ENCODE data around the gene MYLK4.

The MYLK4 gene

GRCh38 chr6:2624177-2624576 is 126.5 kb downstream of the MYLK4 start:
- no peak for DNase-seq

DNA sequence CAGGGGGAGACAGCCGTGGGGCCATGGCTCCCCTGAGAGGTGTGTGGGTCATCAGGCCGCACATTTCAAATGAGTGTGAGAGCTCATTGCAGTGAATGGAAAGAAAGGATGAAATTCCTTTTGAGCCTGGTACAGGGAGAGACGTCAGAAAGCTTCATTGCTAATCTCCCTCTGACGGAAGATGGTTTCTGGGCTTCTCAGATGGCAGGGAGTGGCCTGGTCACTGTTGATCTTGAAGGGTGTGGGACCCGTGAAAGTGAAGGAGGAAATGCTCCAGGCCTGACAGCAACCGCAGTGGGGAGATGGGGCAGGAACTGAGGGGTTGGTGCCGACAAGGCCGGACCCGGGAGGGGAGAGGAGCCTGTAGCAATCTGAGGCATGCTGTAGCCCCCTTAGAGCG is 127.4 kb downstream of the MYLK4 start:
- DNase-seq: no peak

GRCh38 chr6:2622671-2623070 is 128.1 kb downstream of the MYLK4 start:
- DNase-seq: no peak

GRCh38 chr6:2619651-2620050 is 131.1 kb downstream of the MYLK4 start:
- no peak for DNase-seq

- no peak for DNase-seq
These were observed 133.0 kb downstream of the MYLK4 start for GRCh38 chr6:2617729-2618128.

GRCh38 chr6:2616811-2617210 is 133.9 kb downstream of the MYLK4 start:
- DNase-seq: no peak

- no peak for DNase-seq
These were observed 135.5 kb downstream of the MYLK4 start for GRCh38 chr6:2615251-2615650.

DNA sequence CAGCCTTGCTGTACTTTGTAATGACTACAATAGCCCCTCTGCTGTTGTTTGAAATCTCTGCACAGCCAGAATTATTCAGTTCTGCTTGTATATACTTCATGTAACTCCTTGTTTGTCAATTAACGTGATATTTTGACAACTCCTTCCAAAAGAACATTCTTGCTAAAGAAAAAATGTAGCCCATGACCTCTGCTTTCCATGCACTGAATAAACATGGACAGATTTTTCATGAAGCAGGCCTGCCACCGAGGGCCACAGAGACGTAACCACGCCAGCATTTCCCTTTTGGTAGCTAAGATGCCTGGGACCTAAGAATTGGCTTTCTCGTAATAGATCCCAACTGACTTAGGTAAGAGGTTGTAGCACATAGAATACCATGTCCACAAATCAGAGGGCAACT is 135.9 kb downstream of the MYLK4 start:
- DNase-seq: no peak

DNA sequence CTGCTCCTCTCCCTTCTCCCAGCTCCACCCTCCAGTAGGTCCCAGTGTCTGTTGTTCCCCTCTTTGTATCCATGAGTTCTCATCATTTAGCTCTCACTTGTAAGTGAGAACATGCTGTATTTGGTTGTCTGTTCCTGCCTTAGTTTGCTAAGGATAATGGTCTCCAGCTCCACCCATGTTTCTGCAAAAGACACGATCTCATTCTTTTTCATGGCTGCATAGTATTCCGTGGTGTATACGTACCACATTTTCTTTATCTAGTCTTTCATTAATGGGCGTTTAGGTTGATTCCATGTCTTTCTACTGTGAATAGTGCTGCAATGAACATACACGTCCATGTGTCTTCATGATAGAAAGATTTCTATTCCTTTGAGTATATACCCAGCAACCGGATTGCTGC is 136.6 kb downstream of the MYLK4 start:
- no peak for DNase-seq
